B cell (primary cell): ENCODE data around the gene FALEC. TPM values are rescaled to one million over a fixed set of nuclear protein-coding genes. Genes with fewer than 3 reads are reported as not detected.
"Not testable (repeated sequence)": the region's sequence is repeated elsewhere in the genome, so short reads cannot be mapped to it uniquely, and the experiment has no call there.

Experiments used
- ATAC-seq: fragments of 200-7000 bp; cut with Tn5 transposase; one replicate; pipeline ENCODE4 v1.10.0; 2021; ENCODE audit warnings: low read depth, mild to moderate bottlenecking, moderate number of reproducible peaks, moderate library complexity
- CTCF ChIA-PET: fragments of 350-600 bp; sonication (Branson Sonifier 250); formaldehyde crosslinking; loops from one replicate; lab custom pipeline; 2021; ENCODE audit warnings: antibody characterized with exemption, inconsistent platforms; lab: Charles Lee
- POLR2A ChIA-PET: fragments of 350-600 bp; sonication (Branson Sonifier 250); formaldehyde crosslinking; loops from one replicate; lab custom pipeline; 2021; ENCODE audit warnings: antibody characterized with exemption; lab: Charles Lee
- DNase-seq: peaks from one replicate; pipeline ENCODE4 v3.0.0; 2013
- H2AFZ ChIP-seq: 2 replicates; pipeline ENCODE4 v1.6.1; 2012; ENCODE audit warnings: mild to moderate bottlenecking, low read depth, low read length; ENCODE audit not compliant: insufficient read depth, poor library complexity, severe bottlenecking
- H3K27ac ChIP-seq, 2 donors: 1 replicate in 1 of 2; 2 replicates in 1 of 2; pipeline ENCODE4 v1.5.1; 2012 to 2013; ENCODE audit warnings: low read length in 2 of 2, mild to moderate bottlenecking in 2 of 2, moderate library complexity in 1 of 2
- H3K27me3 ChIP-seq, 4 experiments: fragments of 200-600 bp in 1 of 4; sonication (generic) in 1 of 4; replicated peaks in 1 of 4; 1 replicate in 2 of 4; 2 replicates in 2 of 4; pipeline versions ENCODE4 v1.6.1 to v1.7.0; 2013 to 2016; ENCODE audit warnings: low read length in 3 of 4, mild to moderate bottlenecking in 2 of 4, mixed read lengths in 1 of 4, moderate library complexity in 1 of 4; ENCODE audit not compliant: insufficient read depth in 4 of 4, control insufficient read depth in 3 of 4; ENCODE audit errors: control extremely low read depth in 1 of 4
- H3K36me3 ChIP-seq, 2 experiments: replicated peaks in 1 of 2; 1 replicate in 1 of 2; 2 replicates in 1 of 2; pipeline versions ENCODE4 v1.6.1 to v1.7.1; 2013; ENCODE audit warnings: low read length in 1 of 2; ENCODE audit not compliant: insufficient read depth in 2 of 2, control insufficient read depth in 1 of 2; ENCODE audit errors: control extremely low read depth in 1 of 2, extremely low read depth in 1 of 2
- H3K4me1 ChIP-seq, 2 donors: fragments of 200-600 bp in 1 of 2; sonication (generic) in 1 of 2; 1 replicate in 1 of 2; 2 replicates in 1 of 2; pipeline versions ENCODE4 v1.5.1 to v1.6.1; 2013 to 2017; ENCODE audit warnings: low read length in 2 of 2; ENCODE audit not compliant: control insufficient read depth in 2 of 2, insufficient read depth in 2 of 2
- H3K4me2 ChIP-seq: replicated peaks from 2 replicates; pipeline ENCODE3; 2012; ENCODE audit warnings: mild to moderate bottlenecking, low read depth, low read length; ENCODE audit not compliant: poor library complexity, severe bottlenecking
- H3K4me3 ChIP-seq, 5 experiments: fragments of 200-600 bp in 1 of 5; sonication (generic) in 1 of 5; 1 replicate in 3 of 5; 2 replicates in 2 of 5; pipeline versions ENCODE4 v1.5.1 to v1.7.0; 2011 to 2016; ENCODE audit warnings: low read length in 4 of 5, mild to moderate bottlenecking in 4 of 5, low read depth in 2 of 5, control low read depth in 1 of 5, moderate library complexity in 1 of 5; ENCODE audit not compliant: insufficient read depth in 1 of 5; ENCODE audit errors: control extremely low read depth in 1 of 5, extremely low read depth in 1 of 5
- H3K79me2 ChIP-seq: fragments of 200-600 bp; sonication (generic); one replicate; pipeline ENCODE4 v1.6.0; 2016; ENCODE audit warnings: low read length; ENCODE audit not compliant: control insufficient read depth, insufficient read depth
- H3K9ac ChIP-seq: fragments of 200-600 bp; sonication (generic); 2 replicates; pipeline ENCODE4 v1.6.1; 2017; ENCODE audit warnings: mild to moderate bottlenecking, low read length, moderate library complexity
- H3K9me3 ChIP-seq, 3 donors: one replicate each; pipeline versions ENCODE4 v1.6.1 to v1.7.1; 2013; ENCODE audit warnings: low read length in 2 of 3; ENCODE audit not compliant: control insufficient read depth in 2 of 3, insufficient read depth in 1 of 3; ENCODE audit errors: control extremely low read depth in 1 of 3
- H4K20me1 ChIP-seq: 2 replicates; pipeline ENCODE4 v1.6.0; 2012; ENCODE audit warnings: mild to moderate bottlenecking, low read length; ENCODE audit not compliant: insufficient read depth, control insufficient read depth, poor library complexity, severe bottlenecking
- H3K27ac Mint-ChIP-seq: one replicate; pipeline ENCODE4 v1.8.0; 2021; ENCODE audit warnings: mixed read lengths
- H3K27me3 Mint-ChIP-seq: one replicate; pipeline ENCODE4 v1.8.0; 2021; ENCODE audit warnings: mixed read lengths
- H3K4me1 Mint-ChIP-seq: one replicate; pipeline ENCODE4 v1.8.0; 2021; ENCODE audit warnings: mixed read lengths
- H3K4me3 Mint-ChIP-seq: one replicate; pipeline ENCODE4 v1.8.0; 2021; ENCODE audit warnings: mixed read lengths
- H3K9me3 Mint-ChIP-seq: one replicate; pipeline ENCODE4 v1.8.0; 2022; ENCODE audit warnings: mixed read lengths; ENCODE audit not compliant: insufficient read depth
- CTCF ChIP-seq: fragments of 200-600 bp; IDR thresholded peaks from one replicate; pipeline ENCODE4 v1.8.0; 2022; ENCODE audit warnings: antibody characterized with exemption, mild to moderate bottlenecking
- WGBS: methylation state at CpG from one replicate; pipeline ENCODE4 v1.1.5; 2013; ENCODE audit warnings: missing lambda C conversion rate; ENCODE audit not compliant: insufficient coverage; 5-methylcytosine and 5-hydroxymethylcytosine counted together
- intact Hi-C: fragments of 100-400 bp; cut with micrococcal nuclease; formaldehyde crosslinking; loops from one replicate; pipeline ENCODE4 v1.10.0; 2022
- polyA plus RNA-seq: library from polyadenylated mRNA; depleted of rRNA; stranded (reverse); fragments of >200 nt; gene quantifications from 2 replicates; pipeline ENCODE4 v1.2.3, GENCODE V29; 2012
- total RNA-seq, 2 donors: library from RNA; stranded (reverse); fragments of 120-200 nt in 1 of 2; gene quantifications; 1 replicate in 1 of 2; 2 replicates in 1 of 2; pipeline versions ENCODE4 v1.2.3 to v1.2.4, GENCODE V29; 2013 to 2022

FALEC gene
- total and polyA plus RNA-seq, 2 donors (not counting 1 experiment from before 2014, with no cell fraction given), result 1.1 to 2.6 TPM

DNA sequence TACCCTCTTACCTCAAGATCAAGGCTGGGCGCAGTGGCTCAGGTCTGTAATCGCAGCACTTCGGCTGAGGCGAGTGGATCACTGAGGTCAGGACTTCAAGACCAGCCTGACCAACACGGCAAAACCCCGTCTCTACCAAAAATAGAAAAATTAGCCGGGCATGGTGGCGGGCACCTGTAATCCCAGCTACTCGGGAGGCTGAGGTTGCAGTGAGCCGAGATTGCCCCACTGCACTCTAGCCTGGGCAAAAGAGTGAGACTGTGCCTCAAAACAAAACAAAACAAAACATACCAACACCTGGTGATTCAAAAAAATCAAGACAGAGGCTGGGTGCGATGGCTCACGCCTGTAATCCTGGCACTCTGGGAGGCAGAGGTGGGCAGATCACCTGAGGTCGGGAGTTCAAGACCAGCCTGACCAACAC is 58.1 kb downstream of the FALEC start:
- H3K79me2 ChIP-seq, result peaks cover 93% of the 10 kb centered on the region
- Mint-ChIP-seq H3K4me3 (peak overlapping the region; percentile 74), H3K27ac (peak overlapping the region; percentile 79), H3K4me1 (peaks cover 74% of the 10 kb centered on the region)
- H3K9me3 ChIP-seq, ATAC-seq, H2AFZ ChIP-seq, H3K27me3 ChIP-seq, DNase-seq, H3K9me3 Mint-ChIP-seq, H3K27me3 Mint-ChIP-seq: not testable (repeated sequence)
- peak overlapping the region; percentile 86 for H3K4me2 ChIP-seq
- ChIA-PET CTCF (interaction anchor here (0.6 to 19.2 kb wide), 3 partner anchors 12 to 47 kb away, joined by 3 to 497 read pairs (median 157); no protein-coding TSS in a partner anchor), POLR2A (interaction anchor here (11.2 kb wide), 1 partner anchor 9 kb away, joined by 371 read pairs; no protein-coding TSS in a partner anchor)
- 58% methylated on average over 12 of the region's 13 CpGs for WGBS
- peak overlapping the region; percentile 66 to 99 for H3K27ac ChIP-seq
- H3K4me1 ChIP-seq, result peaks cover 75 to 80% of the 10 kb centered on the region in 2 donors
- H3K36me3 ChIP-seq, result peaks cover 1 to 76% of the 10 kb centered on the region in 2 experiments
- peak overlapping the region; percentile 50 for H3K9ac ChIP-seq
- H3K4me3 ChIP-seq, result peak overlapping the region in 4 of 5 experiments; percentile 12 to 51 (median 27)
- intact Hi-C loops, result loop anchor here (1.0 kb wide), 1 partner anchor 10 kb away; no protein-coding TSS in a partner anchor
- H4K20me1 ChIP-seq, result peaks cover 62% of the 10 kb centered on the region

- 63% methylated on average over 4 of the region's 6 CpGs for WGBS
- Histone ChIP-seq H3K9me3 (no peaks in the 10 kb centered on the region), H3K27me3 (no peaks in the 10 kb centered on the region), H3K27ac (peak overlapping the region; percentile 29 to 97), H3K36me3 (peaks cover 1 to 78% of the 10 kb centered on the region in 2 experiments), H3K4me3 (peak overlapping the region; percentile 76 to 100 (median 98)), H3K9ac (peak overlapping the region; percentile 94), H3K79me2 (peaks cover 93% of the 10 kb centered on the region), H3K4me2 (peak overlapping the region; percentile 86), H2AFZ (no peak overlapping the region), H4K20me1 (peaks cover 69% of the 10 kb centered on the region), H3K4me1 (peaks cover 67 to 72% of the 10 kb centered on the region in 2 donors)
- Mint-ChIP-seq H3K4me1 (peaks cover 67% of the 10 kb centered on the region), H3K27me3 (no peaks in the 10 kb centered on the region), H3K9me3 (no peaks in the 10 kb centered on the region), H3K27ac (peak overlapping the region; percentile 83), H3K4me3 (peak overlapping the region; percentile 99)
- ATAC-seq, result no peak
- intact Hi-C loops, result loop anchor here (1.0 kb wide), 1 partner anchor 37 kb away; no protein-coding TSS in a partner anchor
- ChIA-PET POLR2A (interaction anchor here (0.9 to 11.2 kb wide), 2 partner anchors 10 to 41 kb away, joined by 4 to 371 read pairs; no protein-coding TSS in a partner anchor), CTCF (interaction anchor here (0.6 to 19.2 kb wide), 3 partner anchors 13 to 47 kb away, joined by 3 to 497 read pairs (median 157); no protein-coding TSS in a partner anchor)
- no peak for TF ChIP-seq CTCF
- peak; percentile 20 for DNase-seq
These were observed 58.9 kb downstream of the FALEC start for GRCh38 chr1:150574260-150575071.
